Tibial artery (tissue), 4 donors: ENCODE results near the gene FAM209A.

ENCODE experiments used
- DNase-seq, 2 donors: peaks; one replicate each; pipeline ENCODE4 v3.0.0-alpha.2; 2019
- H3K27ac ChIP-seq, 2 donors: fragments of 200-600 bp; sonication (generic) in 1 of 2; 1 replicate in 1 of 2; 2 replicates in 1 of 2; pipeline ENCODE4 v1.5.1; 2018 to 2019; ENCODE audit warnings: mild to moderate bottlenecking in 1 of 2
- H3K27me3 ChIP-seq, 2 donors: fragments of 200-600 bp; sonication (generic) in 1 of 2; one replicate each; pipeline versions ENCODE4 v1.5.1 to v1.6.0; 2016 to 2019
- H3K36me3 ChIP-seq, 3 donors: fragments of 200-600 bp; sonication (generic) in 2 of 3; one replicate each; pipeline ENCODE4 v1.5.1; 2016 to 2019; ENCODE audit warnings: mild to moderate bottlenecking in 2 of 3
- H3K4me1 ChIP-seq, 4 donors: fragments of 200-600 bp; sonication (generic) in 2 of 4; 1 replicate in 3 of 4; 2 replicates in 1 of 4; pipeline ENCODE4 v1.5.1; 2016 to 2019
- H3K4me3 ChIP-seq, 2 donors: fragments of 200-600 bp; sonication (generic) in 1 of 2; 1 replicate in 1 of 2; 2 replicates in 1 of 2; pipeline ENCODE4 v1.5.1; 2018 to 2019; ENCODE audit warnings: mild to moderate bottlenecking in 2 of 2
- H3K9me3 ChIP-seq, 3 donors: fragments of 200-600 bp; sonication (generic) in 1 of 3; one replicate each; pipeline ENCODE4 v1.5.1; 2016 to 2019
- CTCF ChIP-seq, 2 experiments: fragments of 200-600 bp in 1 of 2; fragments of 450-650 bp in 1 of 2; IDR thresholded peaks; one replicate each; pipeline ENCODE4 v1.5.1; 2017 to 2019; ENCODE audit warnings: antibody characterized with exemption in 2 of 2, mild to moderate bottlenecking in 1 of 2, moderate library complexity in 1 of 2
- intact Hi-C: fragments of 100-400 bp; cut with DNase I; formaldehyde crosslinking; loops from one replicate; pipeline ENCODE4 v1.15.0; 2023; ENCODE audit warnings: low total_unique reads

FAM209A gene

GRCh38 chr20:56517211-56517610 lies 7.3 kb upstream of the FAM209A start:
- no peaks in the 10 kb centered on the region for H3K27me3 ChIP-seq
- H3K9me3 ChIP-seq, result peaks cover 0 to 22% (median 18%) of the 10 kb centered on the region in 3 donors
- no peak overlapping the region for H3K27ac ChIP-seq
- peaks cover 0 to 8% (median 0%) of the 10 kb centered on the region in 4 donors for H3K4me1 ChIP-seq
- intact Hi-C loops, result loop anchor here (5.0 kb wide), 1 partner anchor 445 kb away; no protein-coding TSS in a partner anchor
- H3K36me3 ChIP-seq, result peaks cover 60 to 73% (median 69%) of the 10 kb centered on the region in 3 donors
- no peak for TF ChIP-seq CTCF (IDR thresholded peaks at IDR 0.05)
- DNase-seq, result peak in 1 of 2 donors; percentile 10
- no peak overlapping the region for H3K4me3 ChIP-seq

- Histone ChIP-seq H3K36me3 (peaks cover 60 to 69% (median 65%) of the 10 kb centered on the region in 3 donors), H3K27ac (no peak overlapping the region), H3K4me3 (no peak overlapping the region), H3K27me3 (no peaks in the 10 kb centered on the region), H3K9me3 (peaks cover 0 to 22% (median 18%) of the 10 kb centered on the region in 3 donors), H3K4me1 (peaks cover 0 to 8% (median 0%) of the 10 kb centered on the region in 4 donors)
- TF ChIP-seq CTCF (IDR thresholded peaks at IDR 0.05), result no peak
- intact Hi-C loops, result loop anchor here (5.0 kb wide), 1 partner anchor 445 kb away; no protein-coding TSS in a partner anchor
- DNase-seq, result peak in 1 of 2 donors; percentile 9
These were observed 6.9 kb upstream of the FAM209A start for GRCh38 chr20:56517641-56518040.

GRCh38 chr20:56518126-56518525 lies 6.4 kb upstream of the FAM209A start:
- Histone ChIP-seq H3K4me1 (peaks cover 0 to 8% (median 0%) of the 10 kb centered on the region in 4 donors), H3K27ac (no peak overlapping the region), H3K4me3 (no peak overlapping the region), H3K36me3 (peaks cover 60 to 64% (median 63%) of the 10 kb centered on the region in 3 donors), H3K9me3 (peaks cover 0 to 22% (median 18%) of the 10 kb centered on the region in 3 donors), H3K27me3 (no peaks in the 10 kb centered on the region)
- peak in 1 of 2 donors; percentile 25 for DNase-seq
- no peak for TF ChIP-seq CTCF (IDR thresholded peaks at IDR 0.05)
- intact Hi-C loops, result loop anchor here (5.0 kb wide), 1 partner anchor 446 kb away; no protein-coding TSS in a partner anchor

- no peak for TF ChIP-seq CTCF (IDR thresholded peaks at IDR 0.05)
- H3K4me3 ChIP-seq, result no peak overlapping the region
- peak in 1 of 2 donors; percentile 35 for DNase-seq
- H3K36me3 ChIP-seq, result peaks cover 54 to 56% (median 56%) of the 10 kb centered on the region in 3 donors
- H3K27me3 ChIP-seq, result no peaks in the 10 kb centered on the region
- no peak overlapping the region for H3K27ac ChIP-seq
- intact Hi-C loops, result loop anchor here (5.0 kb wide), 1 partner anchor 447 kb away; no protein-coding TSS in a partner anchor
- peaks cover 0 to 8% (median 0%) of the 10 kb centered on the region in 4 donors for H3K4me1 ChIP-seq
- H3K9me3 ChIP-seq, result peaks cover 0 to 22% (median 18%) of the 10 kb centered on the region in 3 donors
These were observed 5.7 kb upstream of the FAM209A start for GRCh38 chr20:56518721-56519398.

- no peak overlapping the region for H3K4me3 ChIP-seq
- peak in 1 of 2 donors; percentile 20 for DNase-seq
- H3K36me3 ChIP-seq, result peaks cover 48 to 53% (median 50%) of the 10 kb centered on the region in 3 donors
- H3K27ac ChIP-seq, result no peak overlapping the region
- TF ChIP-seq CTCF (IDR thresholded peaks at IDR 0.05), result no peak
- peaks cover 0 to 8% (median 0%) of the 10 kb centered on the region in 4 donors for H3K4me1 ChIP-seq
- intact Hi-C loops, result loop anchor here (5.0 kb wide), 1 partner anchor 447 kb away; no protein-coding TSS in a partner anchor
- no peaks in the 10 kb centered on the region for H3K27me3 ChIP-seq
- H3K9me3 ChIP-seq, result peaks cover 0 to 22% (median 18%) of the 10 kb centered on the region in 3 donors
These were observed 5.0 kb upstream of the FAM209A start for GRCh38 chr20:56519551-56519950.
